ENCODE data around the gene SLC6A19. TPM values are rescaled to one million over a fixed set of nuclear protein-coding genes. Genes with fewer than 3 reads are reported as not detected.

The SLC6A19 gene
- total and polyA plus RNA-seq, 2 experiments from 2014 or later = 0.09 to 0.32 TPM

DNA sequence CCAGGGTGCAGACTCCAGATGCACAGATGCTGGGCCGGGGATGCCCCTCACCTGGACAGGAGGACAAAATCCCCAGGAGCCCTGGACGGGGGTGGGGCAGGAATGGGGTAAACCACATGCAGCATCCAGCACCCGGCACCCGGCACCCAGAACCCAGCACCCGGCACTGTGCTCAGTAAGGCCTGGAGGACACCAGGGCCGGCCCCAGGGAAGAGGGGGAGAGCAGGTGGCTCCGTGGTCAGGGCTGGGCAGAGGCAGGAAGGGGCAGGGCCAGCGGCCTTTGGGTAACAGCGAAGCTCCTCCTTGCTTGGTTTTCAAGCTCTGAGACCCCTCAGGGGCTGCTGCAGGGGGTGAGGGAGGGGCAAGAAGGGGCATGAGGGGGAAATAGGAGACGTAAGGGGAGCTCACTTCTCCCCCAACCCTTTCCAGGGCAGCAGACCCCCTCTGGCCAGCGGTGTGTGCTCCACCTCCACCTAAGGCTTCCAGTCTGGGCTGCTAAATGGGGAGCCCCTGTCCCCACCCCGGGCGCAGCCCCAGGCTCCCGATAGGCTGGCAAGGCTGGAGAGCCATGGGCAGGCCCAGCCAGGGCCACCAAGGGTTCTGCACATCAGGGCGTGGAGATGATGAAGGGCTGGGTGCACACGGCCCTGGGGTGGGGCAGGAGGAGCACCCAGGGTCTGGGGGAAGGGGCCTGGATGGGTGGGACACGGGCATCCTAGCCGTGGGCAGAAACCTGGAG is 17.8 kb upstream of the SLC6A19 start:
- TF ChIP-seq, protein P1, sequence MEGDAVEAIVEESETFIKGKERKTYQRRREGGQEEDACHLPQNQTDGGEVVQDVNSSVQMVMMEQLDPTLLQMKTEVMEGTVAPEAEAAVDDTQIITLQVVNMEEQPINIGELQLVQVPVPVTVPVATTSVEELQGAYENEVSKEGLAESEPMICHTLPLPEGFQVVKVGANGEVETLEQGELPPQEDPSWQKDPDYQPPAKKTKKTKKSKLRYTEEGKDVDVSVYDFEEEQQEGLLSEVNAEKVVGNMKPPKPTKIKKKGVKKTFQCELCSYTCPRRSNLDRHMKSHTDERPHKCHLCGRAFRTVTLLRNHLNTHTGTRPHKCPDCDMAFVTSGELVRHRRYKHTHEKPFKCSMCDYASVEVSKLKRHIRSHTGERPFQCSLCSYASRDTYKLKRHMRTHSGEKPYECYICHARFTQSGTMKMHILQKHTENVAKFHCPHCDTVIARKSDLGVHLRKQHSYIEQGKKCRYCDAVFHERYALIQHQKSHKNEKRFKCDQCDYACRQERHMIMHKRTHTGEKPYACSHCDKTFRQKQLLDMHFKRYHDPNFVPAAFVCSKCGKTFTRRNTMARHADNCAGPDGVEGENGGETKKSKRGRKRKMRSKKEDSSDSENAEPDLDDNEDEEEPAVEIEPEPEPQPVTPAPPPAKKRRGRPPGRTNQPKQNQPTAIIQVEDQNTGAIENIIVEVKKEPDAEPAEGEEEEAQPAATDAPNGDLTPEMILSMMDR (IDR thresholded peaks at IDR 0.05; ENCODE audit: low read depth, low read length) = no peak
- H3K4me1 ChIP-seq (ENCODE audit: low read depth) = peaks cover 49% of the 10 kb centered on the region
- H3K27me3 ChIP-seq = no peaks in the 10 kb centered on the region
- peak overlapping the region; percentile 94 for H3K27ac ChIP-seq
- H3K9me3 ChIP-seq (ENCODE audit: low read depth) = no peaks in the 10 kb centered on the region
- no peak overlapping the region for H3K4me3 ChIP-seq
- DNase-seq (ENCODE audit: low read depth in 1 of 2, low spot score in 1 of 2) = no peak
- no peaks in the 10 kb centered on the region for H3K36me3 ChIP-seq

DNA sequence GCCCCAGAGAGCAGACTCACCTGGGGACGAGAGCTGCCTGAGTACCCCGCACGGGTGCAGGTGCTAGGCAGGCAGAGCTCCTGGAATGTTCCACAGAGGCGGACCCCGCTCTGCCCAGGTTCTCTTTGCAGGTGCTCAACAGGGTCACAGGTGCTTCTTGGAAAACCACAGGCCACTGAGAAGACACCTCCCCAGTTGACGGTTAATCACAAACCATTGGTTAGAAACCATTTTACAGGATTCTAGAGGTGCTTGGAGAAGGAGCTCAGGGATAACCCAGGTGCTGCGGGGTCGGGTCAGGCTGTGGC is 17.3 kb upstream of the SLC6A19 start:
- TF ChIP-seq, protein P1 (IDR thresholded peaks at IDR 0.05; ENCODE audit: low read depth, low read length) = no peak
- Histone ChIP-seq H3K4me1 (ENCODE audit: low read depth) (peaks cover 49% of the 10 kb centered on the region), H3K27me3 (no peaks in the 10 kb centered on the region), H3K36me3 (no peaks in the 10 kb centered on the region), H3K9me3 (ENCODE audit: low read depth) (no peaks in the 10 kb centered on the region), H3K4me3 (no peak overlapping the region), H3K27ac (peak overlapping the region; percentile 94)
- DNase-seq (ENCODE audit: low read depth in 1 of 2, low spot score in 1 of 2) = no peak

DNA sequence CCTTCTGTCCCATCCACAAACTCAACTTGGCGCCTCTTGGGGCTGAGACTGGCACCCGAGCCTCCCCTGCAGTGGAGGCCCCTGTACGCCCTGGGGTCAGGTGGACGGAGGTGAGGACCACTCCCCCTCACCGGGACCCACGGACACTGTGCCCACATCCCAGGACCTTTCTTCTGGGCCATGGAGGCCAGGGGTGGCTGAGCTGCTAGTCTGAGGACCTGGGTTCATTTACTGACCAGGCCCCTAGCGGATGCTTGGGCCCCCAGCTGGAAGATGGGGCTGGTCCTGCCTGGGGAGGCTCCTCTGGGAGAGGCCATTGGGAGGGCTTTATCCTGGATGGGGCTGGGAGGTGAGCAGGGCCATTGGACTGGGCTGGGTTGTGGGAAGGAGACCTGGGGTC is 16.9 kb upstream of the SLC6A19 start:
- Histone ChIP-seq H3K4me3 (no peak overlapping the region), H3K4me1 (ENCODE audit: low read depth) (peaks cover 49% of the 10 kb centered on the region), H3K36me3 (no peaks in the 10 kb centered on the region), H3K27me3 (no peaks in the 10 kb centered on the region), H3K9me3 (ENCODE audit: low read depth) (no peaks in the 10 kb centered on the region), H3K27ac (peak overlapping the region; percentile 91)
- TF ChIP-seq, protein P1 (IDR thresholded peaks at IDR 0.05; ENCODE audit: low read depth, low read length) = no peak
- no peak for DNase-seq (ENCODE audit: low read depth in 1 of 2, low spot score in 1 of 2)

DNA sequence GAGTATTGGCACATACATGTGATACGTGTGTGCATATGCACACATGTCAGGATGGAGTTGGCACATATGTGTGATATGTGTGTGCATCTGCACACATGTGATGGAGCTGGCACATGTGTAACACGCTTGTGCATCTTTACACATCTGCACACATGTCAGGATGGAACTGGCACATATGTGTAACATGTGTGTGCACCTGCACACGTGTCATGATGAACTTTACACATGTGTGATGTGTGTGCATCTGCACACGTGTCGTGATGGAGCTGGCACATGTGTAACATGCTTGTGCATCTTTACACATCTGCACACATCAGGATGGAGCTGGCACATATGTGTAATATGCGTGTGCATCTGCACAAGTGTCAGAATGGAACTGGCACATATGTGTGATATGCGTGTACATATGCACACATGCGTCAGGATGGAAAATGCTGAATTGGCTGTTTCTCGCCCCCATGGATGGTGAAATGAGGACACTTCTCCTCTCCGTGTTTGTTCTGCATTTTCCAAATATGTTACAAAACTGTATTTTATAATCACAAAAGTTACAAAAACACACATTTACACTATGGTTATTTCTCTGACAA is 16.3 kb upstream of the SLC6A19 start:
- no peaks in the 10 kb centered on the region for H3K9me3 ChIP-seq (ENCODE audit: low read depth)
- H3K27me3 ChIP-seq = no peaks in the 10 kb centered on the region
- H3K4me1 ChIP-seq (ENCODE audit: low read depth) = peaks cover 49% of the 10 kb centered on the region
- DNase-seq (ENCODE audit: low read depth in 1 of 2, low spot score in 1 of 2) = no peak
- H3K36me3 ChIP-seq = no peaks in the 10 kb centered on the region
- TF ChIP-seq, protein P1 (IDR thresholded peaks at IDR 0.05; ENCODE audit: low read depth, low read length) = no peak
- H3K27ac ChIP-seq = peak overlapping the region; percentile 91
- no peak overlapping the region for H3K4me3 ChIP-seq

DNA sequence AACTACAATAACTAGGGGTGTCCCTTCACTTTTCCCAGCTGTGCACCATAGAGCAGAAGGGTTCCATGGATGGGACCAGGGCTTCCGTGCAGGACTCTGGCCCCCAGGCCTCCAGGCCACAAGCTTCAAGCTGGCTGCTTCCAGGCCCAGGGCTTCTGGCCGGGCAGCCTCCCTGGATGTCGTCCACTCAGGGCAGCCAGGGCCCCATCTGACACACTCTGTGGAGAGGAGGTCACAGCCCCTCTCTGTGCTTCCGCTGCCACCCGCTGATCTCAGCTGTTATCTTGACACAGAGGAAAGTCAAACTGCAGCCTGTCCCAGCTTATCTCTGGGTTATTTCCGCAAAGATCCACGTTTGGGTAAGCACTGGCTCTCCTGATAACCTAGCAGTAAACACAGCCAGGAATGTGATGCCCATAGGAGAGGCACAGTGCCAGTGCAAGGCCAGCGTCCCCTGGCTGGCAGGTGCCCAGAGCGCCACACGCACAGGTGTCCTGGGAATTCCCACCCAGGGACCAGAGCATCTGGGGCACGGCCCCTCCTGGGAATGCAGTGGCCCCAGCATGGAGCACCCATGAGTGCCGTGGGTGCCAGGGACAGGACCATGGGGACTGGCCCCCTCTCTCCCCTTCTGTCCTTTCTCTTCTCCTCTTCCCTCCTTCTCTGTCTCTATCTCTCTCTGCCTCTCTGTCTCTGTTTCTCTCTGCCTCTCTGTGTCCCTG is 15.6 kb upstream of the SLC6A19 start:
- H3K27ac ChIP-seq = peak overlapping the region; percentile 91
- H3K4me3 ChIP-seq = no peak overlapping the region
- no peaks in the 10 kb centered on the region for H3K36me3 ChIP-seq
- H3K9me3 ChIP-seq (ENCODE audit: low read depth) = no peaks in the 10 kb centered on the region
- TF ChIP-seq, protein P1 (IDR thresholded peaks at IDR 0.05; ENCODE audit: low read depth, low read length) = no peak
- H3K27me3 ChIP-seq = no peaks in the 10 kb centered on the region
- DNase-seq (ENCODE audit: low read depth in 1 of 2, low spot score in 1 of 2) = peak in 1 of 2 donors; percentile 77
- H3K4me1 ChIP-seq (ENCODE audit: low read depth) = peaks cover 56% of the 10 kb centered on the region

Data from cardiac muscle cell (in vitro differentiated cells and primary cell).